ENCODE data around the gene COG6.

DNA sequence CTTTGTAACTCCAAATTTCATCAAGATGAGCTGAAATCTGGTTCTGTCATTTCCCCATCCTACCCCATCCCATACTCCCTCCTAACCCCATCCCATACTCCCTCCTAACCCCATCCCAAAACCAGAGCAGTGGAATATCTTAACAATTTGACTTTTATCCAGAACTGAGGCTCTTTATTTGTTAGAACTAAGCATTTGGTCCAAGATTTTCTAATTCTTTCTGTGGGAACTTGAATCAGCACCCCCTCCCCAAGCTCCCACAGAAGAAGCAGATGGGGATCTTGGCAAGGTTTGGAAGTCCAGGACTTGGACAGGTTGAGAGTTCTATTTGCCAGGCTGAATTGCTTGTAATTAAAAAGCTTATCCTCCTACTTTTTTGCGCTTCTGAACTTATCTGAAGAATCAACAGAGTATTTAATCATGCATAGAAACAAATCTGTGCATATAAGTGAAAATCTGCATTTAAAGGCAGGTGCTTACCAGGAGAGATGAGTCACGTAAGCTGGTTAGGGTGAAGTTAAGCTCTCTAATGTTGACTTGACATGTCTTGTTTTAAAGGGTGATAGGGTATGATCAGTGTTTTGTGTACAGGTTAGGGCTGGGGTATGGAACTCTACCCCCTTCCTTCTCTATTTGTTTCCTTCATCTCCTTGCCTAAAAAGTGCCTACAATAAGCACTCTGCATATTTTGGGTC lies 111.1 kb downstream of the COG6 start:
- TF ChIP-seq, protein P1, sequence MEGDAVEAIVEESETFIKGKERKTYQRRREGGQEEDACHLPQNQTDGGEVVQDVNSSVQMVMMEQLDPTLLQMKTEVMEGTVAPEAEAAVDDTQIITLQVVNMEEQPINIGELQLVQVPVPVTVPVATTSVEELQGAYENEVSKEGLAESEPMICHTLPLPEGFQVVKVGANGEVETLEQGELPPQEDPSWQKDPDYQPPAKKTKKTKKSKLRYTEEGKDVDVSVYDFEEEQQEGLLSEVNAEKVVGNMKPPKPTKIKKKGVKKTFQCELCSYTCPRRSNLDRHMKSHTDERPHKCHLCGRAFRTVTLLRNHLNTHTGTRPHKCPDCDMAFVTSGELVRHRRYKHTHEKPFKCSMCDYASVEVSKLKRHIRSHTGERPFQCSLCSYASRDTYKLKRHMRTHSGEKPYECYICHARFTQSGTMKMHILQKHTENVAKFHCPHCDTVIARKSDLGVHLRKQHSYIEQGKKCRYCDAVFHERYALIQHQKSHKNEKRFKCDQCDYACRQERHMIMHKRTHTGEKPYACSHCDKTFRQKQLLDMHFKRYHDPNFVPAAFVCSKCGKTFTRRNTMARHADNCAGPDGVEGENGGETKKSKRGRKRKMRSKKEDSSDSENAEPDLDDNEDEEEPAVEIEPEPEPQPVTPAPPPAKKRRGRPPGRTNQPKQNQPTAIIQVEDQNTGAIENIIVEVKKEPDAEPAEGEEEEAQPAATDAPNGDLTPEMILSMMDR (IDR thresholded peaks at IDR 0.05; ENCODE audit: insufficient read depth, low read depth, low read length) = no peak
- TF ChIP-seq EZH2 (IDR thresholded peaks at IDR 0.05; ENCODE audit: insufficient read depth, low read length) = no peak

Data from astrocyte (in vitro differentiated cells and primary cell).